ENCODE data around the gene FGF4. TPM values are rescaled to one million over a fixed set of nuclear protein-coding genes. Genes with fewer than 3 reads are reported as not detected.

The FGF4 gene
- total RNA-seq, 1 experiment from 2014 or later, result not detected

DNA sequence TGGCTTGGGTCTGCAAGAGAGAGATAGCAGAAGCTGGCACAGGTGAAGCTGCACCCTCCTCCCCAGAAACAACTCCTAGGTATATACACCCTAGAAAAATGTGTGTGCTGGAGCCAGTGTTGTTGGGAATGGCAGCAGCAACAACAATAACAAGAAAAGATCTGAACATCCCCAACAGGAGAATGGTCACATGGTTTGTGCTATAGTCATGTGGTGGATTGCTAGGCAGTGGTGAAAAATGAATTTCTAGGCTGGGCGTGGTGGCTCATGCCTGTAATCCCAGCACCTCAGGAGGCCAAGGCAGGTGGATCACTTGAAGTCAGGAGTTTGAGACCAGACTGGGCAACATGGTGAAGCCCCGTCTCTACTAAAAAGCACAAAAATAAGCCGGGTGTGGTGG, 40.3 kb downstream of the FGF4 start:
- Histone ChIP-seq H3K79me2 (ENCODE audit: insufficient read depth, low read length) (no peaks in the 10 kb centered on the region), H3K4me3 (replicated peaks in 1 of 2; ENCODE audit: low read depth in 1 of 2, low read length in 2 of 2) (no peak overlapping the region), H2AFZ (ENCODE audit: low read depth, low read length, poor library complexity, severe bottlenecking) (no peak overlapping the region), H3K9me2 (ENCODE audit: insufficient read depth) (no peaks in the 10 kb centered on the region), H4K20me1 (ENCODE audit: insufficient read depth) (no peaks in the 10 kb centered on the region), H3K9ac (ENCODE audit: low read length) (no peak overlapping the region), H3K27ac (ENCODE audit: low read depth, low read length) (no peak overlapping the region), H3K4me1 (ENCODE audit: control insufficient read depth in 1 of 2, insufficient read depth in 2 of 2, low read length in 2 of 2) (peaks cover 0 to 3% of the 10 kb centered on the region in 2 experiments; a peak in 1 of 4 replicates), H3K36me3 (ENCODE audit: control insufficient read depth in 1 of 2, insufficient read depth in 2 of 2, low read length in 2 of 2) (no peaks in the 10 kb centered on the region), H3K9me3 (ENCODE audit: control insufficient read depth in 1 of 2, insufficient read depth in 1 of 2, low read depth in 1 of 2, low read length in 2 of 2) (peaks cover 0 to 4% of the 10 kb centered on the region in 2 experiments; a peak in 1 of 4 replicates), H3K27me3 (ENCODE audit: insufficient read depth, low read length) (no peaks in the 10 kb centered on the region), H3K4me2 (ENCODE audit: low read length) (no peak overlapping the region)
- TF ChIP-seq JUND (IDR thresholded peaks at IDR 0.05) (no peak), SRF (IDR thresholded peaks at IDR 0.05; ENCODE audit: low read depth) (no peak), EGR1 (IDR thresholded peaks at IDR 0.05; ENCODE audit: low read depth) (no peak), SP1 (IDR thresholded peaks at IDR 0.05; ENCODE audit: low read depth) (no peak), ELF1 (IDR thresholded peaks at IDR 0.05; ENCODE audit: borderline replicate concordance, low read depth) (no peak), ZNF274 (IDR thresholded peaks at IDR 0.05; ENCODE audit: low read depth, low read length) (no peak), EZH2 (IDR thresholded peaks at IDR 0.05) (no peak), CEBPB (IDR thresholded peaks at IDR 0.05; ENCODE audit: low read depth) (no peak), POLR2A (IDR thresholded peaks at IDR 0.05; ENCODE audit: borderline replicate concordance, extremely low read depth, insufficient read depth, insufficient read length) (no peak), TCF7L2 (IDR thresholded peaks at IDR 0.05; ENCODE audit: borderline replicate concordance, extremely low read depth, insufficient read depth, insufficient read length) (no peak), YY1 (IDR thresholded peaks at IDR 0.05; ENCODE audit: extremely low read depth, insufficient replicate concordance, low read depth, low read length) (no peak), CBX3 (IDR thresholded peaks at IDR 0.05; ENCODE audit: low read depth) (no peak), EZH2phosphoT487 (IDR thresholded peaks at IDR 0.05; ENCODE audit: borderline replicate concordance) (no peak)
- TF ChIP-seq, protein P1, sequence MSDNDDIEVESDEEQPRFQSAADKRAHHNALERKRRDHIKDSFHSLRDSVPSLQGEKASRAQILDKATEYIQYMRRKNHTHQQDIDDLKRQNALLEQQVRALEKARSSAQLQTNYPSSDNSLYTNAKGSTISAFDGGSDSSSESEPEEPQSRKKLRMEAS (IDR thresholded peaks at IDR 0.05), result no peak
- TF ChIP-seq, protein P2, sequence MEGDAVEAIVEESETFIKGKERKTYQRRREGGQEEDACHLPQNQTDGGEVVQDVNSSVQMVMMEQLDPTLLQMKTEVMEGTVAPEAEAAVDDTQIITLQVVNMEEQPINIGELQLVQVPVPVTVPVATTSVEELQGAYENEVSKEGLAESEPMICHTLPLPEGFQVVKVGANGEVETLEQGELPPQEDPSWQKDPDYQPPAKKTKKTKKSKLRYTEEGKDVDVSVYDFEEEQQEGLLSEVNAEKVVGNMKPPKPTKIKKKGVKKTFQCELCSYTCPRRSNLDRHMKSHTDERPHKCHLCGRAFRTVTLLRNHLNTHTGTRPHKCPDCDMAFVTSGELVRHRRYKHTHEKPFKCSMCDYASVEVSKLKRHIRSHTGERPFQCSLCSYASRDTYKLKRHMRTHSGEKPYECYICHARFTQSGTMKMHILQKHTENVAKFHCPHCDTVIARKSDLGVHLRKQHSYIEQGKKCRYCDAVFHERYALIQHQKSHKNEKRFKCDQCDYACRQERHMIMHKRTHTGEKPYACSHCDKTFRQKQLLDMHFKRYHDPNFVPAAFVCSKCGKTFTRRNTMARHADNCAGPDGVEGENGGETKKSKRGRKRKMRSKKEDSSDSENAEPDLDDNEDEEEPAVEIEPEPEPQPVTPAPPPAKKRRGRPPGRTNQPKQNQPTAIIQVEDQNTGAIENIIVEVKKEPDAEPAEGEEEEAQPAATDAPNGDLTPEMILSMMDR (IDR thresholded peaks at IDR 0.05 in 2 of 3, conservative IDR thresholded peaks at IDR 0.05 in 1 of 3; ENCODE audit: borderline replicate concordance in 1 of 3, insufficient read depth in 1 of 3, low read depth in 2 of 3, low read length in 2 of 3), result no peak
- TF ChIP-seq, protein P3, sequence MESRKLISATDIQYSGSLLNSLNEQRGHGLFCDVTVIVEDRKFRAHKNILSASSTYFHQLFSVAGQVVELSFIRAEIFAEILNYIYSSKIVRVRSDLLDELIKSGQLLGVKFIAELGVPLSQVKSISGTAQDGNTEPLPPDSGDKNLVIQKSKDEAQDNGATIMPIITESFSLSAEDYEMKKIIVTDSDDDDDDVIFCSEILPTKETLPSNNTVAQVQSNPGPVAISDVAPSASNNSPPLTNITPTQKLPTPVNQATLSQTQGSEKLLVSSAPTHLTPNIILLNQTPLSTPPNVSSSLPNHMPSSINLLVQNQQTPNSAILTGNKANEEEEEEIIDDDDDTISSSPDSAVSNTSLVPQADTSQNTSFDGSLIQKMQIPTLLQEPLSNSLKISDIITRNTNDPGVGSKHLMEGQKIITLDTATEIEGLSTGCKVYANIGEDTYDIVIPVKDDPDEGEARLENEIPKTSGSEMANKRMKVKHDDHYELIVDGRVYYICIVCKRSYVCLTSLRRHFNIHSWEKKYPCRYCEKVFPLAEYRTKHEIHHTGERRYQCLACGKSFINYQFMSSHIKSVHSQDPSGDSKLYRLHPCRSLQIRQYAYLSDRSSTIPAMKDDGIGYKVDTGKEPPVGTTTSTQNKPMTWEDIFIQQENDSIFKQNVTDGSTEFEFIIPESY (IDR thresholded peaks at IDR 0.05; ENCODE audit: extremely low read depth, insufficient replicate concordance, low read length), result no peak
- TF ChIP-seq, protein P4, sequence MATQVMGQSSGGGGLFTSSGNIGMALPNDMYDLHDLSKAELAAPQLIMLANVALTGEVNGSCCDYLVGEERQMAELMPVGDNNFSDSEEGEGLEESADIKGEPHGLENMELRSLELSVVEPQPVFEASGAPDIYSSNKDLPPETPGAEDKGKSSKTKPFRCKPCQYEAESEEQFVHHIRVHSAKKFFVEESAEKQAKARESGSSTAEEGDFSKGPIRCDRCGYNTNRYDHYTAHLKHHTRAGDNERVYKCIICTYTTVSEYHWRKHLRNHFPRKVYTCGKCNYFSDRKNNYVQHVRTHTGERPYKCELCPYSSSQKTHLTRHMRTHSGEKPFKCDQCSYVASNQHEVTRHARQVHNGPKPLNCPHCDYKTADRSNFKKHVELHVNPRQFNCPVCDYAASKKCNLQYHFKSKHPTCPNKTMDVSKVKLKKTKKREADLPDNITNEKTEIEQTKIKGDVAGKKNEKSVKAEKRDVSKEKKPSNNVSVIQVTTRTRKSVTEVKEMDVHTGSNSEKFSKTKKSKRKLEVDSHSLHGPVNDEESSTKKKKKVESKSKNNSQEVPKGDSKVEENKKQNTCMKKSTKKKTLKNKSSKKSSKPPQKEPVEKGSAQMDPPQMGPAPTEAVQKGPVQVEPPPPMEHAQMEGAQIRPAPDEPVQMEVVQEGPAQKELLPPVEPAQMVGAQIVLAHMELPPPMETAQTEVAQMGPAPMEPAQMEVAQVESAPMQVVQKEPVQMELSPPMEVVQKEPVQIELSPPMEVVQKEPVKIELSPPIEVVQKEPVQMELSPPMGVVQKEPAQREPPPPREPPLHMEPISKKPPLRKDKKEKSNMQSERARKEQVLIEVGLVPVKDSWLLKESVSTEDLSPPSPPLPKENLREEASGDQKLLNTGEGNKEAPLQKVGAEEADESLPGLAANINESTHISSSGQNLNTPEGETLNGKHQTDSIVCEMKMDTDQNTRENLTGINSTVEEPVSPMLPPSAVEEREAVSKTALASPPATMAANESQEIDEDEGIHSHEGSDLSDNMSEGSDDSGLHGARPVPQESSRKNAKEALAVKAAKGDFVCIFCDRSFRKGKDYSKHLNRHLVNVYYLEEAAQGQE (IDR thresholded peaks at IDR 0.05; ENCODE audit: low read depth), result no peak
- TF ChIP-seq, protein P5, sequence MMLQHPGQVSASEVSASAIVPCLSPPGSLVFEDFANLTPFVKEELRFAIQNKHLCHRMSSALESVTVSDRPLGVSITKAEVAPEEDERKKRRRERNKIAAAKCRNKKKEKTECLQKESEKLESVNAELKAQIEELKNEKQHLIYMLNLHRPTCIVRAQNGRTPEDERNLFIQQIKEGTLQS (IDR thresholded peaks at IDR 0.05), result no peak
- POLR2A ChIA-PET, result no interaction called here
- ATAC-seq (no peak), DNase-seq (ENCODE audit: low read depth, low spot score) (no peak)
- CTCF ChIA-PET, result no interaction called here
- RAD21 ChIA-PET (ENCODE audit: low non-redundant PET in 1 of 2, low total read pairs in 2 of 2, uncharacterized antibody in 2 of 2, unreplicated experiment in 2 of 2), result no interaction called here
- intact Hi-C loops (cut with micrococcal nuclease), result no loop called here
- BruUV-seq (replicated peaks), result no TSS peak

Measured in HCT116 (cell line).